Measurements from ENCODE around the gene NCKAP5. TPM values are rescaled to one million over a fixed set of nuclear protein-coding genes. Genes with fewer than 3 reads are reported as not detected.

NCKAP5 gene
- total and polyA plus RNA-seq, 9 of the 15 experiments (the other 6 are each of a cell fraction or from before 2014, with no cell fraction given): not detected

DNA sequence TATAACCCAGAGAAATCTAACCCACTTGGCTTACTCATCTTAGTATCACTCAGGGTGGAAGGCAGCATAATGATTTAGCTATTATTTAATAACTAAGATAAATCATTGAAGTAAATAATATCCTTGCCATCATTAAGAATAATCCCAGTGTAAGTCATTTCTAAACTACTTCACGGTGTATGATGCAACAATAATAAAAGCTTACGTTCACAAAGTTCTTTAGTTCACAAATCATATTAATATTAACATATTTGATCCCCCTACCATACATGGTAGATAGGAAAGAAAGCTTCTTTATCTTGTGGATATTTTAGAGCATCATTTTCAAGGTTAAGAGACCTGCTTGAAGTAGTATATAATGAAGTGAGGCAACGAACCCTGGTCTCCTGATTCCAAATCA lies 401.0 kb downstream of the NCKAP5 start:
- Histone ChIP-seq H3K4me3 (no peak overlapping the region), H3K27ac (ENCODE audit: extremely low read depth, low read depth, low read length) (no peak overlapping the region), H2AFZ (ENCODE audit: low read depth, low read length) (no peak overlapping the region), H3K9me3 (replicated peaks; ENCODE audit: control insufficient read depth, insufficient read depth, low read depth, low read length) (no peaks in the 10 kb centered on the region), H4K20me1 (replicated peaks; ENCODE audit: control insufficient read depth, insufficient read depth, low read length) (no peaks in the 10 kb centered on the region), H3K9ac (ENCODE audit: insufficient read depth in 1 of 2, low read depth in 2 of 2, low read length in 2 of 2) (no peak overlapping the region), H3K79me2 (ENCODE audit: control insufficient read depth, insufficient read depth, low read length) (no peaks in the 10 kb centered on the region), H3K9me1 (ENCODE audit: control insufficient read depth, insufficient read depth, low read length) (no peaks in the 10 kb centered on the region), H3K4me2 (ENCODE audit: insufficient read depth, low read length) (no peak overlapping the region), H3K36me3 (ENCODE audit: control insufficient read depth, insufficient read depth, low read length) (no peaks in the 10 kb centered on the region), H3K4me1 (replicated peaks in 1 of 2; ENCODE audit: control insufficient read depth in 2 of 2, insufficient read depth in 2 of 2, low read length in 2 of 2) (no peaks in the 10 kb centered on the region), H3K27me3 (ENCODE audit: control insufficient read depth in 2 of 2, insufficient read depth in 2 of 2, low read length in 2 of 2) (no peaks in the 10 kb centered on the region)
- intact Hi-C loops (cut with micrococcal nuclease) (no loop called here), in situ Hi-C loops (cut with MboI) (no loop called here)
- no peak for ATAC-seq
- FAIRE-seq: no peak
- TF ChIP-seq ZNF431 (CRISPR knock-in tag; IDR thresholded peaks at IDR 0.05): no peak
- TF ChIP-seq CEBPG (CRISPR knock-in tag; IDR thresholded peaks at IDR 0.05): no peak
- TF ChIP-seq CEBPG (tag; conservative IDR thresholded peaks at IDR 0.05 in 1 of 2, IDR thresholded peaks at IDR 0.05 in 1 of 2): peak in 1 of 2 experiments; percentile 31; a peak in 1 of 4 replicates
- no peak for TF ChIP-seq MXI1 (IDR thresholded peaks at IDR 0.05; ENCODE audit: low read depth, low read length)
- no TSS peak for BruUV-seq (replicated peaks)
- 0% methylated on average over 3 of the region's 3 CpGs for WGBS (ENCODE audit: insufficient coverage, low coverage, missing lambda C conversion rate)
- ChIA-PET CTCF (ENCODE audit: low intra/inter-chr PET ratio) (no interaction called here), POLR2A (no interaction called here)
- DNase-seq (ENCODE audit: extremely low read depth in 1 of 4, low spot score in 3 of 4): no peak

DNA sequence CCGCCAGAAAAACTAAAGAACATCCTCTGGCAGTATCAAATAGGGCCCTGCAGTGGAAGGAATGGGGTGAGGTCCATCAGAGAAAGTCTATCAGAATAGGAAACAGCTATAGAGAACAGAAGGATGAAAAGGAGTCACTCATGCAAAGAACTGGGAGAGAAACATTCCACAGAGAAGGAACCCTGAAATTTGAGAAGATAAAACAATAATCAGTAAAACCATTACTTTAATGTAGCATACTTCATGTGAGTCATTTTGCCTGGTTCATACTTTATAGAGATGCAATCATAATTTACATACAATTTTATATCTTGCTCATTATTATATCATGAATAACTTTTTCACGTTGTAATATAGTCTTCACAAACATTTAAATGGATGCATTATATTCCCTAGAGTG lies 402.2 kb downstream of the NCKAP5 start:
- no peak overlapping the region for H3K4me2 ChIP-seq (ENCODE audit: insufficient read depth, low read length)
- no peaks in the 10 kb centered on the region for H3K27me3 ChIP-seq (ENCODE audit: control insufficient read depth in 2 of 2, insufficient read depth in 2 of 2, low read length in 2 of 2)
- BruUV-seq (replicated peaks): no TSS peak
- CTCF ChIA-PET (ENCODE audit: low intra/inter-chr PET ratio): no interaction called here
- H3K9ac ChIP-seq (ENCODE audit: insufficient read depth in 1 of 2, low read depth in 2 of 2, low read length in 2 of 2): no peak overlapping the region
- intact Hi-C loops (cut with micrococcal nuclease) (no loop called here), in situ Hi-C loops (cut with MboI) (no loop called here)
- no peak overlapping the region for H3K4me3 ChIP-seq
- DNase-seq (ENCODE audit: extremely low read depth in 1 of 4, low spot score in 3 of 4) (no peak), ATAC-seq (no peak), FAIRE-seq (no peak)
- no peaks in the 10 kb centered on the region for H3K9me3 ChIP-seq (replicated peaks; ENCODE audit: control insufficient read depth, insufficient read depth, low read depth, low read length)
- H3K79me2 ChIP-seq (ENCODE audit: control insufficient read depth, insufficient read depth, low read length): no peaks in the 10 kb centered on the region
- no peak overlapping the region for H3K27ac ChIP-seq (ENCODE audit: extremely low read depth, low read depth, low read length)
- no peaks in the 10 kb centered on the region for H3K9me1 ChIP-seq (ENCODE audit: control insufficient read depth, insufficient read depth, low read length)
- no peaks in the 10 kb centered on the region for H3K36me3 ChIP-seq (ENCODE audit: control insufficient read depth, insufficient read depth, low read length)
- no peaks in the 10 kb centered on the region for H4K20me1 ChIP-seq (replicated peaks; ENCODE audit: control insufficient read depth, insufficient read depth, low read length)
- H2AFZ ChIP-seq (ENCODE audit: low read depth, low read length): no peak overlapping the region
- WGBS (ENCODE audit: insufficient coverage, low coverage, missing lambda C conversion rate): 0% methylated on average over 2 of the region's 2 CpGs
- POLR2A ChIA-PET: no interaction called here
- no peaks in the 10 kb centered on the region for H3K4me1 ChIP-seq (replicated peaks in 1 of 2; ENCODE audit: control insufficient read depth in 2 of 2, insufficient read depth in 2 of 2, low read length in 2 of 2)
- TF ChIP-seq PCBP2 (IDR thresholded peaks at IDR 0.05; ENCODE audit: low read depth, low read length, poor library complexity, severe bottlenecking) (no peak), ZNF224 (CRISPR knock-in tag; IDR thresholded peaks at IDR 0.05) (no peak), HDGF (IDR thresholded peaks at IDR 0.05) (no peak), SP2 (IDR thresholded peaks at IDR 0.05; ENCODE audit: extremely low read depth, low read depth, low read length, poor library complexity, severe bottlenecking) (no peak), KAT8 (IDR thresholded peaks at IDR 0.05; ENCODE audit: low read depth) (no peak), ZNF324 (CRISPR knock-in tag; IDR thresholded peaks at IDR 0.05) (no peak), HNRNPL (IDR thresholded peaks at IDR 0.05; ENCODE audit: low read depth, low read length) (no peak)
- TF ChIP-seq, protein P1, sequence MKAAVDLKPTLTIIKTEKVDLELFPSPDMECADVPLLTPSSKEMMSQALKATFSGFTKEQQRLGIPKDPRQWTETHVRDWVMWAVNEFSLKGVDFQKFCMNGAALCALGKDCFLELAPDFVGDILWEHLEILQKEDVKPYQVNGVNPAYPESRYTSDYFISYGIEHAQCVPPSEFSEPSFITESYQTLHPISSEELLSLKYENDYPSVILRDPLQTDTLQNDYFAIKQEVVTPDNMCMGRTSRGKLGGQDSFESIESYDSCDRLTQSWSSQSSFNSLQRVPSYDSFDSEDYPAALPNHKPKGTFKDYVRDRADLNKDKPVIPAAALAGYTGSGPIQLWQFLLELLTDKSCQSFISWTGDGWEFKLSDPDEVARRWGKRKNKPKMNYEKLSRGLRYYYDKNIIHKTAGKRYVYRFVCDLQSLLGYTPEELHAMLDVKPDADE (conservative IDR thresholded peaks at IDR 0.05; ENCODE audit: control insufficient read depth, low read depth, low read length): no peak
- TF ChIP-seq, protein P2, sequence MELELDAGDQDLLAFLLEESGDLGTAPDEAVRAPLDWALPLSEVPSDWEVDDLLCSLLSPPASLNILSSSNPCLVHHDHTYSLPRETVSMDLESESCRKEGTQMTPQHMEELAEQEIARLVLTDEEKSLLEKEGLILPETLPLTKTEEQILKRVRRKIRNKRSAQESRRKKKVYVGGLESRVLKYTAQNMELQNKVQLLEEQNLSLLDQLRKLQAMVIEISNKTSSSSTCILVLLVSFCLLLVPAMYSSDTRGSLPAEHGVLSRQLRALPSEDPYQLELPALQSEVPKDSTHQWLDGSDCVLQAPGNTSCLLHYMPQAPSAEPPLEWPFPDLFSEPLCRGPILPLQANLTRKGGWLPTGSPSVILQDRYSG (tag; conservative IDR thresholded peaks at IDR 0.05; ENCODE audit: low read depth): no peak
- TF ChIP-seq, protein P3, sequence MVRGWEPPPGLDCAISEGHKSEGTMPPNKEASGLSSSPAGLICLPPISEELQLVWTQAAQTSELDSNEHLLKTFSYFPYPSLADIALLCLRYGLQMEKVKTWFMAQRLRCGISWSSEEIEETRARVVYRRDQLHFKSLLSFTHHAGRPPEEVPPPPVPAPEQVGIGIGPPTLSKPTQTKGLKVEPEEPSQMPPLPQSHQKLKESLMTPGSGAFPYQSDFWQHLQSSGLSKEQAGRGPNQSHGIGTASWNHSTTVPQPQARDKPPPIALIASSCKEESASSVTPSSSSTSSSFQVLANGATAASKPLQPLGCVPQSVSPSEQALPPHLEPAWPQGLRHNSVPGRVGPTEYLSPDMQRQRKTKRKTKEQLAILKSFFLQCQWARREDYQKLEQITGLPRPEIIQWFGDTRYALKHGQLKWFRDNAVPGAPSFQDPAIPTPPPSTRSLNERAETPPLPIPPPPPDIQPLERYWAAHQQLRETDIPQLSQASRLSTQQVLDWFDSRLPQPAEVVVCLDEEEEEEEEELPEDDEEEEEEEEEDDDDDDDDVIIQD (CRISPR knock-in tag; IDR thresholded peaks at IDR 0.05): no peak

Measured in K562 (cell line).